Activated T-cell treated with anti-CD3 and anti-CD28 coated beads, Interleukin-2, amount 50 U/mL, for 24 hours (primary cell): Measurements from ENCODE around the gene TLE6.
"Not testable (repeated sequence)": the region's sequence is repeated elsewhere in the genome, so short reads cannot be mapped to it uniquely, and the experiment has no call there.

Experiments used
- DNase-seq: peaks from one replicate; pipeline ENCODE4 v3.0.0-alpha.2; 2020
- H3K27ac Mint-ChIP-seq: 2 replicates; pipeline ENCODE4 v1.8.0; 2020; ENCODE audit warnings: mild to moderate bottlenecking, mixed read lengths
- H3K27me3 Mint-ChIP-seq: 2 replicates; pipeline ENCODE4 v1.8.0; 2020; ENCODE audit warnings: mixed read lengths
- H3K36me3 Mint-ChIP-seq: 2 replicates; pipeline ENCODE4 v1.8.0; 2020; ENCODE audit warnings: low read depth, mixed read lengths
- H3K4me1 Mint-ChIP-seq: 2 replicates; pipeline ENCODE4 v1.8.0; 2020; ENCODE audit warnings: low read depth, mixed read lengths
- H3K4me3 Mint-ChIP-seq: 2 replicates; pipeline ENCODE4 v1.8.0; 2020; ENCODE audit warnings: mild to moderate bottlenecking, moderate library complexity, mixed read lengths
- H3K9me3 Mint-ChIP-seq: 2 replicates; pipeline ENCODE4 v1.8.0; 2020; ENCODE audit warnings: mixed read lengths

TLE6 gene

DNA sequence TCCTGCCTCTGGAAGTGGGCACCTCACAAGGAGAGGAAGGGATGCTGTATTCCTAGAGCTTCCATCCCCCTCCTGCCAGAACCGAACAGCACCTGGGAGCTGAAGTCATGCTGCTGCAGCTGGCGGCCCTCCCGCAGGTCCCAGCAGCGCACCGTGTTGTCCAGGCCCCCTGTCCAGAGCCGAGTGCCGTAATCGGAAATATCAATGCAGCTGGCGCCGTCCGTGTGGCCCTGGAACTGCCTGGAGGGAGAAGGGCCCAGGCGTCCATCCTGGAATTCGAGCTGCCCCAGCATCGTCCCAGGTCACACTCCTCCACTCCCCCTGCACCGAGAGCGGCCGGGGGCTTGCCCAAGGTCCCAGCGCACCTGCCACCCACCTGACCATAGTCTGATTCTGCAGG lies 28.0 kb downstream of the TLE6 start:
- Mint-ChIP-seq H3K4me1 (no peaks in the 10 kb centered on the region), H3K9me3 (no peaks in the 10 kb centered on the region), H3K36me3 (peaks cover 3% of the 10 kb centered on the region), H3K27ac (no peak overlapping the region), H3K4me3 (no peak overlapping the region), H3K27me3 (no peaks in the 10 kb centered on the region)
- no peak for DNase-seq

DNA sequence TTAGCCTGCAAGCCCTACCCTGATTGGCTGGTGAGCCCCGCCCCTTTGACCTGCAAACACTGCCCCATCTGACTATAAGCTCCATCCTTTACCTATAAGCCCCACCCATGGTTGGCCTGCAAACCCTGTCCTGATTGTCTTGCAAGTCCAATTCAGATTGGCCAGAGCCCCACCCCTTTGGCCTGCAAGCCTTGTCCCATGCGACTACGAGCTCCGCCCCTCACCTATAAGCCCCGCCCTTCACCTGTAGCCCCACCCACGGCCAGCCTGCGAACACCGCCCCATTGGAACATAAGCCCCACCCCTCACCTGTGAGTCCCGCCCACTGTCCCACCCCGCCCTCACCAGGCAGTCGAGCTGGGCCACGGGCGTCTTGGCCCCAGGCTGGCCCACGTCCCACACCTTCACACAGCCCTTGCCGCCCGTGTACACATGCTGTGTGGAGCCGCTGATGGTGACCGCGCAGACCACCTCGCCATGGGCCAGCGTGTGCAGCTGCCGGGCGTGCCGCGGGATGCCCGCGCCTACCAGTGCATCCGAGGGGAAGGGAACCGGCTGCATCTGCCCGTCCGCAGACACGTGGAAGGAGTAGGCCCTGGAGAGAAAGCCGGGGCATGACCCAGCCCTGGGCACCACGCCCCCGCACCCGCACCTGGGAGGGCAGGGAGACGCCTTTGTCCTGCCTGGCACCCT lies 28.9 kb downstream of the TLE6 start:
- H3K27me3 Mint-ChIP-seq: no peaks in the 10 kb centered on the region
- H3K9me3 Mint-ChIP-seq: no peaks in the 10 kb centered on the region
- H3K4me1 Mint-ChIP-seq: no peaks in the 10 kb centered on the region
- H3K4me3 Mint-ChIP-seq: no peak overlapping the region
- DNase-seq: peak; percentile 46
- H3K36me3 Mint-ChIP-seq: peaks cover 7% of the 10 kb centered on the region
- H3K27ac Mint-ChIP-seq: no peak overlapping the region

DNA sequence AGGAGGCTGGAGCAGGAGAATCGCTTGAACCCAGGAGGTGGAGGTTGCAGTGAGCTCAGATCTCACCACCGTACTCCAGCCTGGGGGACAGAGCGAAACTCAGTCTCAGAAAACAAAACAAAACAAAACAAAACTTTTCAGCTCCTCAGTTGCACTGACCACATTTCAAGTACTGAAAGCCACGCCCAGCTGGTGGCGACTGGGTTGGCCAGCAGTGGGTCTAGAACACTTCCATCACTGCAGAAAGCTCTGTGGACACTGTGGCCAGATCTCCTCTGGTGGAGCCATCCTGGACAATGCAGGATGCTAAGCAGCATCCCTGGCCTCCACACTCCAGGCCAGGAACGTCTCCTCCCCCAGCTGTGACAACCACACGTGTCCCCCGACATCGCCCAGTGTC lies 30.6 kb downstream of the TLE6 start:
- DNase-seq: no peak
- no peaks in the 10 kb centered on the region for H3K27me3 Mint-ChIP-seq
- no peaks in the 10 kb centered on the region for H3K9me3 Mint-ChIP-seq
- no peak overlapping the region for H3K27ac Mint-ChIP-seq
- peaks cover 9% of the 10 kb centered on the region for H3K36me3 Mint-ChIP-seq
- H3K4me3 Mint-ChIP-seq: no peak overlapping the region
- no peaks in the 10 kb centered on the region for H3K4me1 Mint-ChIP-seq

DNA sequence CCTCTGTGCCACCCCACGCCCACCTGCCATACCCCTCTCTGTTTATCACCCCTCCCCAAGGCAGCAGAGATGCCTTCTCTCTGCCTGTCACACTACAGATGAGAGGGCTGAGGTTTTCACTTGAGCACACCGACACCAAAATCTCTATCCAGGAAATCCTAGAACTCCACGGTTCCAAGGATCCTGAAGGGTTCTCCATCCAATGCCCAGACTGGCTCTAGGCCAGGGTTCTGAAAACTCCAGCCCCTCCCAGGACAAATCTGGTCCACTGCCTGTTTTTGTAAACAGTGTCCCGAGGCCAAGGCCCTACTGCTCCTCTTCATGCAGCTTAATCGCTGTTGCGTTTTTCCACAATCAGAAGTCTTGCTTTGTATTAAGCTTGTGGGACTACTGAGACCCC lies 31.6 kb downstream of the TLE6 start:
- Mint-ChIP-seq H3K36me3 (peaks cover 11% of the 10 kb centered on the region), H3K4me1 (no peaks in the 10 kb centered on the region), H3K9me3 (no peaks in the 10 kb centered on the region), H3K27ac (no peak overlapping the region), H3K4me3 (no peak overlapping the region), H3K27me3 (no peaks in the 10 kb centered on the region)
- no peak for DNase-seq

DNA sequence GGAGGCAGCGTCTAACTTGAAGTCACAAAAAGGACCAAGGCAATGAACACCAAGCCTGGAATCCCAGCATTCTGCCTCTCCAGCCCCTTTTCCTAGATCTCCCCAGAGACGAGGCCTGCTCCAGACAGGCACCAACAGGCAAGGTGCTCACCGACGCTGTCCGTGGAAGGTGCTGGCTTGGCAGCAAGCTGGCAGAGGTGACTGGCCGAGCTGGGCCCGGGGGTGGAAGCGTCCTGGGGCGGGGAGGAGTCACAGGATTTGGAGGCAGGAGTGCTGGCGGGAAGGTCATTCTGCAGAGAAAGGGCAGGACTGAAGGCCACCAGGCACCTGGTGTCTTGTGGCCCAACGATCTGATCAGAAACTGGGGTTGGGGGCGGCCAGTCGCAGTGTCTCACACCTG lies 33.5 kb downstream of the TLE6 start:
- Mint-ChIP-seq H3K9me3 (no peaks in the 10 kb centered on the region), H3K4me1 (no peaks in the 10 kb centered on the region), H3K4me3 (no peak overlapping the region), H3K27ac (no peak overlapping the region), H3K27me3 (no peaks in the 10 kb centered on the region), H3K36me3 (peaks cover 13% of the 10 kb centered on the region)
- DNase-seq: no peak

DNA sequence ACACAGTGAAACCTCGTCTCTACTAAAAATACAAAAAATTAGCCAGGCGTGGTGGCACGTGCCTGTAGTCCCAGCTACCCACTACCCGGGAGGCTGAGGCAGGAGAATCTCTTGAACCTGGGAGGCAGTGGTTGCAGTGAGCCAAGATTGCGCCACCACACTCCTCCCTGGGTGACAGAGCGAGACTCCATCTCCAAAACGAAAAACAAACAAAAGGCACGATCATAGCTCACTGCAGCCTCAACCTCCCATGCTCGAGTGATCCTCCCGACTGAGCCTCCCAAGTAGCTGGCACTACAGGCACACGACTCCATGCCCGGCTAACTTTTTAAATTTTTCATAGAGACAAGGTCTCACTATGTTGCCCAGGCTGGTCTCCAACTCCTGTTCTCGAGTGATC lies 34.7 kb downstream of the TLE6 start:
- H3K27ac Mint-ChIP-seq, H3K27me3 Mint-ChIP-seq, H3K9me3 Mint-ChIP-seq, H3K4me1 Mint-ChIP-seq, H3K4me3 Mint-ChIP-seq, DNase-seq: not testable (repeated sequence)
- H3K36me3 Mint-ChIP-seq: peaks cover 13% of the 10 kb centered on the region

DNA sequence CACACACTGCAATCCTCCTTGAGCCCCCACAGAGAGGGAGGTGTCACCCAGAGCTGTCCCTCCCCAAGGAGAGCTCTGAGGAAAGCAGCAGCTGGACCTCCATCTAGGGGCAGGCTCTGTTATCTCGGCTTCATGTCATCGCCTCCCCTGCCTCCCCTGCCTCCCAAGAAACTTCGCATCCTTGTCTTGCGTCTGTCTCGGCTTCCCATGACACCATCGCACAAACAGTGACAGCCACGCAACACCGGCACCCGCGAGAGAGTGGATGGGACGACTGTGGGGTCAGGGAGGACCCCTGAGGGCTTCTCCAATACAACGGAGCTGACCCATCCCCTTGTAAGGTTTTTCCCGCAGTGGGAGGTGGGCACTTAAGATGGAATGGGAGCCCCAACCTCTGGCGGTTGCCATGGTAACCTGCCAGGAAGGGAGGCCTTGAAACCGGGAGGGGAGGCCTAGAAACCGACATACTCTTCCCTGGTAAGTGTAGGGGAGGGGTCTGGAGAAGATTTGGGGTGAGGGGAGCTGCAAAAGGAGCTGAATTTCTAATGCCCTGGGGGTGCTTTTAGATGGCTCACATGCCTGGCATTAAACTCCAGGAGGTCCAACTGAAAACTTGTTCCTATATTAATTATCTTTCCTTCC lies 35.4 kb downstream of the TLE6 start:
- no peaks in the 10 kb centered on the region for H3K9me3 Mint-ChIP-seq
- no peaks in the 10 kb centered on the region for H3K4me1 Mint-ChIP-seq
- no peak overlapping the region for H3K4me3 Mint-ChIP-seq
- H3K27ac Mint-ChIP-seq: no peak overlapping the region
- no peaks in the 10 kb centered on the region for H3K27me3 Mint-ChIP-seq
- DNase-seq: no peak
- peaks cover 13% of the 10 kb centered on the region for H3K36me3 Mint-ChIP-seq

DNA sequence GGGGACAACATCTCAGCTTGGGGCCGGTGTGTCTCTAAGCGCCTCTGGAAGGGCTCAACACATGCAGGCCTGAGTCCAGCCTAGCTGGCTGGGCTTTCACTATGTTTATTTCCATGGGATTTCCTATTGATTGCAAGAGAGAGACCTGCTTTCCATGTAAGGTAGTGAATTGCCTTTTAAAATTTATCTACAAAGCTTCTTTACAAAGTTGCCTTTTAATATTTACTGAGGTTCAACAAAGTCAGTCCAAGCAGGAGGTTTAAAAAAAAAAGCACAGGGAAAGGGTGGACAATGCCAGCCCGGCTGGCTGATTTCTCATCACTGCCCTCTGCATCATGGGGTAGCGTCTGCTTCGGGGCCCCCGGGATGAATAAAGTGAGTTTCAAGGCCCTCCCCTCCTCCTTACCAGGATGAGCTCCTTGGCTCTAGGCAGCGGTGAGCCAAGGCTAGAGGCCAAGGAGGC lies 35.9 kb downstream of the TLE6 start:
- no peak overlapping the region for H3K4me3 Mint-ChIP-seq
- DNase-seq: no peak
- H3K27ac Mint-ChIP-seq: no peak overlapping the region
- H3K9me3 Mint-ChIP-seq: no peaks in the 10 kb centered on the region
- no peaks in the 10 kb centered on the region for H3K4me1 Mint-ChIP-seq
- H3K36me3 Mint-ChIP-seq: peaks cover 13% of the 10 kb centered on the region
- H3K27me3 Mint-ChIP-seq: no peaks in the 10 kb centered on the region

DNA sequence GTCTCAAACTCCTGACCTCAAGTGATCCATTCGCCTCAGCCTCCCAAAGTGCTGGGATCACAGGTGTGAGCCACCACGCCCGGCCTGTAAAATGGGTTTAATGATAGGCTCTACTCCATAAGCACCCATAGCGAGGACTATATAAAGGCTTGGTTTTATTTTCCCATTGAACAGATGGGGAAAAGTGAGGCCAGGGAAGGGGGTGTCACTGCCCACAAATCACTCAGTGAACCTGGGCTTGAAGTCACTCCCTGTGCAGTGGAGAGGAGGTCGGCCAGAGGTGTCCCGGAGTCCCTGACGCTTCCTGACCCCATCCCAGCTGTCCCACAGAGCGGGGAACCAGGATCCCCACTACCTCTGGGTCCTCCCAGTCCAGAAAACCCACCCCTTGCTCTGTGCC lies 36.8 kb downstream of the TLE6 start:
- H3K4me3 Mint-ChIP-seq: no peak overlapping the region
- H3K27me3 Mint-ChIP-seq: no peaks in the 10 kb centered on the region
- DNase-seq: no peak
- H3K9me3 Mint-ChIP-seq: no peaks in the 10 kb centered on the region
- peaks cover 13% of the 10 kb centered on the region for H3K36me3 Mint-ChIP-seq
- no peak overlapping the region for H3K27ac Mint-ChIP-seq
- H3K4me1 Mint-ChIP-seq: no peaks in the 10 kb centered on the region

DNA sequence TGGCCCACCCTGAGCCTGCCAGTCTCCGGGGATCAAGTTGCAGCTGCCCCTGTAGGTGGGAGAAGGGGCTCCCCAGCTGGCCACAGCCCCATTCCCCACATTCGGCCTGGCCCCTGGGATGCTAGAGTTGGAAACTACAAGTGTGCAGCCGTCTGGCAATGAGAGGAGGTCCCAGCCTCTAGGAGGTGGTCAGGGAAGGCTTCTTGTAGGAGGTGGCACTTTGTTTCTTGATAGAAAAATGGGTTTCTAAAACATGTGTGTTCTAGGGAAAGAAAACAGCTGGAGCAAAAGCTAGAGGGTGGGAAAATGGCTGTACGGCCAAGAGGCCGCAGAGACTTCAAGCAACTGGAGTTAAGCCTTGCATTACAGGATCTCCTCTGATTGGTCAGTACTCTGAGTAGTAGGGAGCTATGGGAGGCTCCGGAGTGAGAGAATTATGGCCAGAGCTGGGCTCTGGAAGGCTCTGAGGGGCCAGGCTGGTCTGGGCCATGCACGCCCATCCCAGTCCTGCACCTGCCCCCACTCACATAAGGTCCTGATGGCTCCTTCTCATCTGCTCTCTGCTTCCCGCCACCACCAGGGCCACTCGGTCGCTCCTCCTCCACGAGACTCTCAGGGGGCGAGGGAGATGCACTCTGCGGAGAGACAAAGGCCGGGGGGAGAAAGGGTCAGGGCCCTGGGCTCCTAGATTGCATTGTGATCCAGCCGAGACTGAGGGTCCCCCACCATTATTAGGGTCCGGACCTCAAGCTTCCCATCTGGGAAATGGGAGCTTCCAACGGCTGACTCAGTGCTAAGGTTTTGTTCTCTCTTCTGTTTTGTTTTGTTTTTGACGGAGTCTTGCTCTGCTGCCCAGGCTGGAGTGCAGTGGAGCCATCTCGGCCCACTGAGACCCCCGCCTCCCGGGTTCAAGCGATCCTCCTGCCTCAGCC lies 38.0 kb downstream of the TLE6 start:
- H3K27me3 Mint-ChIP-seq: no peaks in the 10 kb centered on the region
- H3K4me3 Mint-ChIP-seq: no peak overlapping the region
- no peaks in the 10 kb centered on the region for H3K4me1 Mint-ChIP-seq
- DNase-seq: no peak
- H3K27ac Mint-ChIP-seq: no peak overlapping the region
- H3K9me3 Mint-ChIP-seq: no peaks in the 10 kb centered on the region
- peaks cover 13% of the 10 kb centered on the region for H3K36me3 Mint-ChIP-seq

DNA sequence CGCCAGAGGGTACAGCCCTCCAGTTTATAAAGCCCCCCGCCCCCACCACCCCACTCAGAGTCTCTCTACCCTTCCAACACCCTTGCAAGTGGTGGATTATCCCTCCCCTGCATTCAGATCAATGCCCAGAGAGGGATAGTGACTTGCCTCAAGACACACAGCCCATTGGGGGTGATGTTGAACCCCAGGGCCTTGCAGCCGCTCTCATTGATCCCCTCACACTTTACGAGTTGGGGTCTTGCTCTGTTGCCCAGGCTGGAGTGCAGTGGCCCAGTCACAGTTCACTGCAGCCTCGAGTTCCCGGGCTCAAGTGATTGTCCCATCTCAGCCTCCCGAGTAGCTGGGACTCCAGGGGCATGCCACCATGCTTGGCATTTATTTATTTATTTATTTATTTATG lies 40.6 kb downstream of the TLE6 start:
- H3K4me3 Mint-ChIP-seq: no peak overlapping the region
- peaks cover 4% of the 10 kb centered on the region for H3K4me1 Mint-ChIP-seq
- no peak overlapping the region for H3K27ac Mint-ChIP-seq
- no peak for DNase-seq
- peaks cover 7% of the 10 kb centered on the region for H3K36me3 Mint-ChIP-seq
- H3K9me3 Mint-ChIP-seq: no peaks in the 10 kb centered on the region
- no peaks in the 10 kb centered on the region for H3K27me3 Mint-ChIP-seq

DNA sequence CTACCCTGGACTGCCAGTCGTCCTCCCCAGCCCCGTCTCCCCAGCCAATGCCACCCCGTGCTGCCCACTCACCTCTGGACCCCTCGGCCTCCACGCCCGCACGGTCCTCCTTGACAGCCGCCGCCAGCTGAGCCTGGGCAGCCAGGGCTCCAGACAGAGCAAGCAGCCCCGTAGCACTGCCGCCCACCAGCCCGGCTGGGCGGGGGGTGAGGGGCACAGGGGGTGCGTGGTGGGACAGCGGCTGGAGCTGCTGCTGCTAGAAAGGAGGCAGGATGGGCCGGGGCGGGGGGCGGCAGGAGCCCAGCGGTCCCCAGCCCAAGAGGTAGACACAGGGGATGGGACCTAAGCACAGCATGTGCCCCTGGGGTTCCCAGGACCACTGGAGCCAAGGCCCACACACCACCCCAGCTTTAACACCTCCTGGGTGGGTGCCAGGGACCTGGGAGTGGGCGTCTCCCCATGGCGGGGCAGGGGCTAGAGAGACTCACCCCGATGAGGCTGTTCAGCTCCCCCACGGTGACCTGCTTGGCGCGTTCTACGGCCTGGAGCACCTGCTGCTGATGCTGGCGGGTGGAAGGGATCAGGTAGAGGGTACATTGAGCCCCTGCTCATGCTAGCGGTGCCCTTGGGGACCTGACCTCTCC lies 42.0 kb downstream of the TLE6 start:
- H3K4me3 Mint-ChIP-seq: no peak overlapping the region
- no peaks in the 10 kb centered on the region for H3K9me3 Mint-ChIP-seq
- peaks cover 4% of the 10 kb centered on the region for H3K36me3 Mint-ChIP-seq
- H3K4me1 Mint-ChIP-seq: peaks cover 13% of the 10 kb centered on the region
- DNase-seq: no peak
- H3K27ac Mint-ChIP-seq: no peak overlapping the region
- peaks cover under 1% of the 10 kb centered on the region for H3K27me3 Mint-ChIP-seq

DNA sequence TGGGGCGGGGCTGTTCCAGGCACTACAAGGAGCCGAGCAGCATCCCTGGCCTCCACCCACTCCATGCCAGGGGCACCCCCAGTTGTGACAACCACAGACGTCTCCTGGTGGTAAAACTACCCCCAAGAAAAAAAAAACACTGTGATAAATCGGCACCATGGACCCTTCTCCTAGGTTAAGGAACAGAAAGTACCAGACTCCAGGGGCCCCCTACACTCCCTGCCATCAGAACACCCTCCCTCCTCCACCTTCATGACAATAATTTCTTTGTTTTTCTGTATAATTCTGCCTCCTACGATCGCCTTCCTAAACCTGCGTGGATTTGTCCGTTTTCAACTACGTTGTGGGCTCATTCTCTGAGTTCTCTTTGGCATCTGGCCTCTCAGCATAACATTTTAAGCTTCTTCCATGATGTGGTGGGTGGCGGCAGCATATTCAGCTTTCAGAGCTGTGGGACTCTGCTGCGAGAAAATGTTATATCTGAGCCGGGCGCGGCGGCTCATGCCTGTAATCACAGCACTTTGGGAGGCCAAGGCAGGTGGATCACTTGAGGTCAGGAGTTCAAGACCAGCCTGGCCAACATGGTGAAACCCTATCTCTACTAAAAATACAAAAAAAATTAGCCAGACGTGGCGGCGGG lies 43.1 kb downstream of the TLE6 start:
- no peaks in the 10 kb centered on the region for H3K9me3 Mint-ChIP-seq
- peaks cover 24% of the 10 kb centered on the region for H3K4me1 Mint-ChIP-seq

DNA sequence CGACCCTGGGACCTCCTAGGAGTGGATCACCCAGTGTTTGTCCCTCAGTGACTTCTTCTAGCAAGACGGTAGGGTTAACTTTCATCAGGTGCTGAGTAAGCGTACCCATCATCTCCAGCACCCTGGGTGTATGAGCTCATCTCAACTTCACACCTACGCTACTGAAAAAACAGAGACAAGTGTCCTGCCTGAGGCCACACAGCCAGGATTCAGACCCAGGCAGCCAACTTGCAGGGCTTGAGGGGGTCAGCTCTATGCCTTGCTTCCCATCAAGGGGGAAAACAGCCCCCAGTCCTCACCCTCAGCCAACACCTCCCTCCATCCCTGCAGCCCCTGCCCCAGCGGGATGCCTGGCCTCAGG lies 47.1 kb downstream of the TLE6 start:
- Mint-ChIP-seq H3K4me3 (peak overlapping the region; percentile 35), H3K27me3 (peaks cover 9% of the 10 kb centered on the region), H3K27ac (peak overlapping the region; percentile 9), H3K4me1 (peaks cover 33% of the 10 kb centered on the region), H3K36me3 (no peaks in the 10 kb centered on the region), H3K9me3 (no peaks in the 10 kb centered on the region)
- DNase-seq: peak; percentile 51

More for the DNA sequence above, 43.1 kb downstream of the TLE6 start:
- Mint-ChIP-seq H3K4me3 (no peak overlapping the region), H3K27me3 (peaks cover 4% of the 10 kb centered on the region), H3K36me3 (no peaks in the 10 kb centered on the region), H3K27ac (no peak overlapping the region)
- no peak for DNase-seq
